SH-SY5Y (cell line): ENCODE measurements around the gene ZNF212.

Source experiments
- GATA2 ChIP-seq: IDR thresholded peaks from 2 replicates; pipeline ENCODE4 v1.6.1; 2011; ENCODE audit warnings: mild to moderate bottlenecking, low read depth, low read length
- GATA3 ChIP-seq: IDR thresholded peaks from 2 replicates; pipeline ENCODE4 v1.6.1; 2011; ENCODE audit warnings: low read depth, mild to moderate bottlenecking, low read length, moderate library complexity

DNA sequence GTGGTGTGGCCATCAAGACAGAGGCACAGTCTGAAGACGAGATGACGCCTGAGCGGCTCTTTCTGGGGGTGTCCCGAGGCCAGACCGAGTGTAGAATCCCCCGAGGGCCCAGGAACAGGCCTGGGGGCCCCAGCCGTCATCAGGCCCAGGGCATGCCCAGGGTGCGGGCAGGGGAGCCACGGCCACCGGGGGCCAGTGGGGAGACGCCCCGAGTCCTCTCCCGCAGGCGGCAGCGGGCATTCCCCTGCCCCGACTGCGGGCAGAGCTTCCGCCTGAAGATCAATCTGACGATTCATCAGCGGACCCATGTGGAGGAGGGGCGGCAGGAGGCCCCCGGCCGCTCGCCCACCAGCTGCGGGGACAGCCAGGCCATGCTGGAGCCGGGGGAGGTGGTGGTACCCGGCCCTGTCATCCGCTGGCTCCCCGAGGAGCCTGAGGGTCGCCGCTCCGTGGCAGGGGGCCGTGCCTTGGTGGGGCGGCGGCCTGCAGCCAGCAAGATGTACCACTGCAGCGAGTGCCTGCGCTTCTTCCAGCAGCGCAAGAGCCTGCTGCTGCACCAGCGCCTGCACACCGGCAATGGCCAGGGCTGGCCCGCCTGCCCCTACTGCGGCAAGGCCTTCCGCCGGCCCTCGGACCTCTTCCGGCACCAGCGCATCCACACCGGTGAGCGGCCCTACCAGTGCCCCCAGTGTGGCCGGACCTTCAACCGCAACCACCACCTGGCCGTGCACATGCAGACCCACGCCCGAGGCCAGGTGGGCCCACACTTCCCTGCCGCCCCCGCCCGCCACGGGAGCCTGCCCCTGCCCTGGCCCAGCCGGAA lies 42.3 kb downstream of the ZNF212 start:
- TF ChIP-seq GATA2 (no peak), GATA3 (no peak)
